Right lobe of liver (tissue), 6 donors: ENCODE measurements around the gene KLHL20. TPM values are rescaled to one million over a fixed set of nuclear protein-coding genes. Genes with fewer than 3 reads are reported as not detected.
"Not testable (repeated sequence)": the region's sequence is repeated elsewhere in the genome, so short reads cannot be mapped to it uniquely, and the experiment has no call there.

Source experiments
- ATAC-seq, 4 donors: fragments of 200-7000 bp; cut with Tn5 transposase; one replicate each; pipeline ENCODE4 v1.9.1; 2020; ENCODE audit warnings: mild to moderate bottlenecking in 4 of 4, moderate library complexity in 4 of 4
- DNase-seq, 3 donors: peaks; one replicate each; pipeline ENCODE4 v3.0.0-alpha.2; 2020
- H3K27ac ChIP-seq, 3 donors: fragments of 200-600 bp; one replicate each; pipeline ENCODE4 v1.8.0; 2022
- H3K27me3 ChIP-seq, 2 donors: fragments of 200-600 bp; one replicate each; pipeline ENCODE4 v1.8.0; 2022
- H3K36me3 ChIP-seq, 4 donors: fragments of 200-600 bp; sonication (generic) in 1 of 4; one replicate each; pipeline versions ENCODE4 v1.5.1 to v1.8.0; 2017 to 2022; ENCODE audit warnings: control low read depth in 1 of 4
- H3K4me1 ChIP-seq, 4 donors: fragments of 200-600 bp; sonication (generic) in 1 of 4; one replicate each; pipeline versions ENCODE4 v1.5.1 to v1.8.0; 2017 to 2022; ENCODE audit warnings: control low read depth in 1 of 4
- H3K4me3 ChIP-seq, 3 donors: fragments of 200-600 bp; one replicate each; pipeline ENCODE4 v1.8.0; 2022
- H3K9me3 ChIP-seq, 4 donors: fragments of 200-600 bp; sonication (generic) in 1 of 4; one replicate each; pipeline versions ENCODE4 v1.5.1 to v1.8.0; 2017 to 2022; ENCODE audit warnings: control low read depth in 1 of 4
- POLR2A ChIP-seq: fragments of 450-650 bp; IDR thresholded peaks from one replicate; pipeline ENCODE4 v1.6.1; 2017; ENCODE audit warnings: antibody characterized with exemption, mild to moderate bottlenecking
- WGBS: methylation state at CpG from one replicate; pipeline ENCODE4 v1.1.6; 2018; ENCODE audit warnings: low coverage, low lambda C conversion rate; ENCODE audit not compliant: insufficient coverage; ENCODE audit errors: missing lambda C conversion rate; 5-methylcytosine and 5-hydroxymethylcytosine counted together
- intact Hi-C, 2 donors: fragments of 100-400 bp; cut with DNase I; formaldehyde crosslinking; loops; one replicate each; pipeline versions ENCODE4 v1.11.2 to v1.14.1; 2022
- total RNA-seq, 6 experiments: library from RNA; depleted of rRNA in 2 of 6; stranded (reverse); fragments of >200 nt in 2 of 6; fragmentation: NEBNext Ultra II Directional in 3 of 6; extraction: Animal tissue kit (Norgen Biotek cat#: 25700) in 3 of 6; gene quantifications; one replicate each; pipeline versions ENCODE4 v1.1.0 to v1.2.4, GENCODE V29; 2016 to 2023
- TF ChIP-seq, protein P1 (sequence below), 4 donors: fragments of 200-600 bp in 3 of 4; fragments of 450-650 bp in 1 of 4; IDR thresholded peaks; one replicate each; pipeline versions ENCODE4 v1.5.1 to v1.8.0; 2016 to 2022; ENCODE audit warnings: antibody characterized with exemption in 4 of 4, mild to moderate bottlenecking in 2 of 4
- donor health status: DM: no; HTN: yes; CAD: no.
- donor health status: DM: no; HTN: no; CAD: no.
- donor health status: DM: no; HTN: no; CAD: no.
- donor health status: DM: no; HTN: yes; CAD: no.
- donor health status: DM: no; HTN: yes; CAD: no.

The KLHL20 gene
- total RNA-seq, 6 experiments from 2014 or later: 9.2 to 15.5 (median 12.5) TPM

GRCh38 chr1:173717238-173717637 is 2.5 kb downstream of the KLHL20 start:
- Histone ChIP-seq H3K9me3 (no peaks in the 10 kb centered on the region), H3K27me3 (no peaks in the 10 kb centered on the region), H3K4me3 (no peak overlapping the region), H3K27ac (peak overlapping the region in 2 of 3 donors; percentile 93 to 94), H3K36me3 (no peaks in the 10 kb centered on the region), H3K4me1 (peaks cover 0 to 21% (median 6%) of the 10 kb centered on the region in 4 donors)
- WGBS: 14% methylated on average over 2 of the region's 2 CpGs
- peak in 1 of 3 donors; percentile 72 for DNase-seq
- no peak for TF ChIP-seq POLR2A
- TF ChIP-seq, protein P1, sequence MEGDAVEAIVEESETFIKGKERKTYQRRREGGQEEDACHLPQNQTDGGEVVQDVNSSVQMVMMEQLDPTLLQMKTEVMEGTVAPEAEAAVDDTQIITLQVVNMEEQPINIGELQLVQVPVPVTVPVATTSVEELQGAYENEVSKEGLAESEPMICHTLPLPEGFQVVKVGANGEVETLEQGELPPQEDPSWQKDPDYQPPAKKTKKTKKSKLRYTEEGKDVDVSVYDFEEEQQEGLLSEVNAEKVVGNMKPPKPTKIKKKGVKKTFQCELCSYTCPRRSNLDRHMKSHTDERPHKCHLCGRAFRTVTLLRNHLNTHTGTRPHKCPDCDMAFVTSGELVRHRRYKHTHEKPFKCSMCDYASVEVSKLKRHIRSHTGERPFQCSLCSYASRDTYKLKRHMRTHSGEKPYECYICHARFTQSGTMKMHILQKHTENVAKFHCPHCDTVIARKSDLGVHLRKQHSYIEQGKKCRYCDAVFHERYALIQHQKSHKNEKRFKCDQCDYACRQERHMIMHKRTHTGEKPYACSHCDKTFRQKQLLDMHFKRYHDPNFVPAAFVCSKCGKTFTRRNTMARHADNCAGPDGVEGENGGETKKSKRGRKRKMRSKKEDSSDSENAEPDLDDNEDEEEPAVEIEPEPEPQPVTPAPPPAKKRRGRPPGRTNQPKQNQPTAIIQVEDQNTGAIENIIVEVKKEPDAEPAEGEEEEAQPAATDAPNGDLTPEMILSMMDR (IDR thresholded peaks at IDR 0.05): no peak
- intact Hi-C loops: no loop called here
- ATAC-seq: peak; percentile 67 to 78 (median 72)

DNA sequence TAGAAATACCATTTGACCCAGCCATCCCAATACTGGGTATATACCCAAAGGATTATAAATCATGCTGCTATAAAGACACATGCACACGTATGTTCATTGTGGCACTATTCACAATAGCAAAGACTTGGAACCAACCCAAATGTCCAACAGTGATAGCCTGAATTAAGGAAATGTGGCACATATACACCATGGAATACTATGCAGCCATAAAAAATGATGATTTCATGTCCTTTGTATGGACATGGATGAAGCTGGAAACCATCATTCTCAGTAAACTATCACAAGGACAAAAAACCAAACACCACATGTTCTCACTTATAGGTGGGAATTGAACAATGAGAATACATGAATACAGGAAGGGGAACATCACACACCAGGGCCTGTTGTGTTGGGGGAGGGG is 16.6 kb downstream of the KLHL20 start:
- ATAC-seq, intact Hi-C loops, H3K27me3 ChIP-seq, H3K27ac ChIP-seq, H3K4me3 ChIP-seq, H3K9me3 ChIP-seq, DNase-seq, H3K36me3 ChIP-seq: not testable (repeated sequence)
- 100% methylated on average over 1 of the region's 1 CpG for WGBS
- H3K4me1 ChIP-seq: peaks cover 0 to 25% (median 10%) of the 10 kb centered on the region in 4 donors

GRCh38 chr1:173733912-173734311 is 19.1 kb downstream of the KLHL20 start:
- WGBS: 45% methylated on average over 6 of the region's 9 CpGs
- TF ChIP-seq, protein P1 (IDR thresholded peaks at IDR 0.05): no peak
- TF ChIP-seq POLR2A: no peak
- peak in 1 of 3 donors; percentile 57 for DNase-seq
- peak; percentile 92 to 97 (median 92) for ATAC-seq
- H3K36me3 ChIP-seq: peaks cover 0 to 2% (median 0%) of the 10 kb centered on the region in 4 donors
- peak overlapping the region in 2 of 3 donors; percentile 65 to 70 for H3K27ac ChIP-seq
- intact Hi-C loops: no loop called here
- H3K9me3 ChIP-seq: no peaks in the 10 kb centered on the region
- no peak overlapping the region for H3K4me3 ChIP-seq
- peaks cover 0 to 33% (median 11%) of the 10 kb centered on the region in 4 donors for H3K4me1 ChIP-seq
- H3K27me3 ChIP-seq: no peaks in the 10 kb centered on the region

DNA sequence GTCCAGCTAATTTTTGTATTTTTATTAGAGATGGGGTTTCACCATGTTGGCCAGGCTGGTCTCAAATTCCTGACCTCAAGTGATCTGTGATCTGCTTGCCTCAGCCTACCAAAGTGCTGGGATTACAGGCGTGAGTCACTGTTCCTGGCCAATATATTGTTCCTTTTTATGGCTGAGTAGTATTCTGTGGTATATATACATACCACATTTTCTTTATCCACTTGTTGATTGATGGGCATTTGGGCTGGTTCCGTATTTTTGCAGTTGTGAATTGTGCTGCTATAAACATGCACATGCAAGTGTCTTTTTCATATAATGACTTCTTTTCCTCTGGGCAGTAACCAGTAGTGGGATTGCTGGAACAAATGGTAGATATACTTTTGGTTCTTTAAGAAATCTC is 21.3 kb downstream of the KLHL20 start:
- DNase-seq, ATAC-seq, H3K27me3 ChIP-seq, H3K36me3 ChIP-seq, intact Hi-C loops, H3K9me3 ChIP-seq, H3K4me3 ChIP-seq: not testable (repeated sequence)
- peak overlapping the region in 1 of 3 donors; percentile 66 for H3K27ac ChIP-seq
- WGBS: 89% methylated on average over 2 of the region's 2 CpGs
- H3K4me1 ChIP-seq: peaks cover 0 to 33% (median 11%) of the 10 kb centered on the region in 4 donors

- DNase-seq (no peak), ATAC-seq (peak; percentile 57 to 89 (median 74))
- Histone ChIP-seq H3K9me3 (no peaks in the 10 kb centered on the region), H3K27me3 (no peaks in the 10 kb centered on the region), H3K27ac (peak overlapping the region in 1 of 3 donors; percentile 58), H3K4me3 (no peak overlapping the region), H3K4me1 (peaks cover 0 to 10% (median 4%) of the 10 kb centered on the region in 4 donors), H3K36me3 (no peaks in the 10 kb centered on the region)
- intact Hi-C loops: no loop called here
- TF ChIP-seq, protein P1 (IDR thresholded peaks at IDR 0.05): no peak
- TF ChIP-seq POLR2A: no peak
- WGBS: 65% methylated on average over 10 of the region's 10 CpGs
These were observed 27.6 kb downstream of the KLHL20 start for GRCh38 chr1:173742203-173742886.
